H1 (cell line): ENCODE measurements around the gene BSG. TPM values are rescaled to one million over a fixed set of nuclear protein-coding genes. Genes with fewer than 3 reads are reported as not detected.
A peak's percentile ranks its signal among the peaks of the same experiment; 100 is the strongest.

Source experiments
- ASH2L ChIP-seq: fragments of 200-600, 300-600 bp; sonication (generic); IDR thresholded peaks from one replicate; pipeline ENCODE4 v1.7.1; 2017; ENCODE audit warnings: low read length
- BACH1 ChIP-seq: IDR thresholded peaks from 2 replicates; pipeline ENCODE4 v1.6.1; 2012; ENCODE audit warnings: low read length, improper control_type of control experiment
- CBX5 ChIP-seq: fragments of 300-800, 300-1000 bp; sonication (generic); IDR thresholded peaks from 2 replicates; pipeline ENCODE4 v1.7.1; 2016; ENCODE audit warnings: antibody characterized with exemption, low read length, low read depth
- CBX8 ChIP-seq: fragments of 300-800, 300-1000 bp; sonication (generic); IDR thresholded peaks from 2 replicates; pipeline ENCODE4 v1.7.1; 2016; ENCODE audit warnings: low read depth, low read length, borderline replicate concordance
- CHD2 ChIP-seq: IDR thresholded peaks from 2 replicates; pipeline ENCODE4 v1.6.1; 2012; ENCODE audit warnings: low read length, improper control_type of control experiment
- CTCF ChIP-seq, 3 experiments: IDR thresholded peaks; 1 replicate in 2 of 3; 2 replicates in 1 of 3; pipeline versions ENCODE4 v1.5.1 to v1.6.1; 2011; ENCODE audit warnings: low read length in 3 of 3, mild to moderate bottlenecking in 3 of 3, inconsistent platforms in 2 of 3, low read depth in 1 of 3, moderate library complexity in 1 of 3; ENCODE audit not compliant: insufficient read depth in 1 of 3; ENCODE audit errors: control extremely low read depth in 1 of 3
- HDAC2 ChIP-seq, 2 experiments: fragments of 300-600 bp in 1 of 2; sonication (generic) in 1 of 2; IDR thresholded peaks; 2 replicates each; pipeline ENCODE4 v1.6.1; 2011 to 2012; ENCODE audit warnings: low read depth in 2 of 2, low read length in 2 of 2, mild to moderate bottlenecking in 2 of 2, moderate library complexity in 2 of 2, borderline replicate concordance in 1 of 2, inconsistent platforms in 1 of 2
- NRF1 ChIP-seq: IDR thresholded peaks from 2 replicates; pipeline ENCODE4 v1.6.1; 2011; ENCODE audit warnings: mild to moderate bottlenecking, low read depth, low read length, improper control_type of control experiment
- PHF8 ChIP-seq: fragments of 200-600 bp; sonication (generic); conservative IDR thresholded peaks from 2 replicates; pipeline ENCODE4 v1.7.1; 2012; ENCODE audit warnings: low read depth, mild to moderate bottlenecking, inconsistent platforms, low read length, moderate library complexity
- POU5F1 ChIP-seq: IDR thresholded peaks from 2 replicates; pipeline ENCODE4 v1.6.1; 2011; ENCODE audit warnings: low read depth, mild to moderate bottlenecking, low read length, moderate library complexity
- RAD21 ChIP-seq, 2 experiments: IDR thresholded peaks in 1 of 2; conservative IDR thresholded peaks in 1 of 2; 2 replicates each; pipeline ENCODE4 v1.6.1; 2011; ENCODE audit warnings: low read depth in 2 of 2, low read length in 2 of 2, improper control_type of control experiment in 1 of 2, inconsistent platforms in 1 of 2, mild to moderate bottlenecking in 1 of 2, moderate library complexity in 1 of 2
- SP2 ChIP-seq: IDR thresholded peaks from 2 replicates; pipeline ENCODE4 v1.6.1; 2012; ENCODE audit warnings: mild to moderate bottlenecking, low read length, inconsistent platforms
- SUZ12 ChIP-seq: fragments of 200-600 bp; sonication (generic); IDR thresholded peaks from 2 replicates; pipeline ENCODE4 v1.6.1; 2012; ENCODE audit warnings: mild to moderate bottlenecking, inconsistent platforms, low read length, moderate library complexity, mixed read lengths
- TEAD4 ChIP-seq: IDR thresholded peaks from 2 replicates; pipeline ENCODE4 v1.6.1; 2012; ENCODE audit warnings: low read depth, low read length, inconsistent platforms, mixed read lengths
- USF2 ChIP-seq: IDR thresholded peaks from 2 replicates; pipeline ENCODE4 v1.6.1; 2011; ENCODE audit warnings: low read length, improper control_type of control experiment
- ZNF274 ChIP-seq: IDR thresholded peaks from 2 replicates; pipeline ENCODE4 v1.7.0; 2012; ENCODE audit warnings: low read length, borderline replicate concordance; ENCODE audit errors: extremely low read depth
- polyA plus RNA-seq, 7 experiments: library from polyadenylated mRNA; depleted of rRNA in 3 of 7; stranded (reverse) in 5 of 7; unstranded in 2 of 7; fragments of >200 nt in 5 of 7; fragments of 200-250 nt in 2 of 7; gene quantifications; 1 replicate in 5 of 7; 2 replicates in 1 of 7; 4 replicates in 1 of 7; pipeline versions ENCODE4 v1.2.1 to v1.2.3, GENCODE V29; 2011 to 2013; ENCODE audit warnings: missing spikeins in 2 of 7, mixed read lengths in 2 of 7
- total RNA-seq: library from RNA; stranded (reverse); fragmentation: NEBNext Ultra II Directional; extraction: Animal tissue kit (Norgen Biotek cat#: 25700); gene quantifications from 2 replicates; pipeline ENCODE4 v1.2.1, GENCODE V29; 2021

The BSG gene
- total and polyA plus RNA-seq, 2 of the 8 experiments (the other 6 are each of a cell fraction or from before 2014, with no cell fraction given): 726 to 1,055 TPM

DNA sequence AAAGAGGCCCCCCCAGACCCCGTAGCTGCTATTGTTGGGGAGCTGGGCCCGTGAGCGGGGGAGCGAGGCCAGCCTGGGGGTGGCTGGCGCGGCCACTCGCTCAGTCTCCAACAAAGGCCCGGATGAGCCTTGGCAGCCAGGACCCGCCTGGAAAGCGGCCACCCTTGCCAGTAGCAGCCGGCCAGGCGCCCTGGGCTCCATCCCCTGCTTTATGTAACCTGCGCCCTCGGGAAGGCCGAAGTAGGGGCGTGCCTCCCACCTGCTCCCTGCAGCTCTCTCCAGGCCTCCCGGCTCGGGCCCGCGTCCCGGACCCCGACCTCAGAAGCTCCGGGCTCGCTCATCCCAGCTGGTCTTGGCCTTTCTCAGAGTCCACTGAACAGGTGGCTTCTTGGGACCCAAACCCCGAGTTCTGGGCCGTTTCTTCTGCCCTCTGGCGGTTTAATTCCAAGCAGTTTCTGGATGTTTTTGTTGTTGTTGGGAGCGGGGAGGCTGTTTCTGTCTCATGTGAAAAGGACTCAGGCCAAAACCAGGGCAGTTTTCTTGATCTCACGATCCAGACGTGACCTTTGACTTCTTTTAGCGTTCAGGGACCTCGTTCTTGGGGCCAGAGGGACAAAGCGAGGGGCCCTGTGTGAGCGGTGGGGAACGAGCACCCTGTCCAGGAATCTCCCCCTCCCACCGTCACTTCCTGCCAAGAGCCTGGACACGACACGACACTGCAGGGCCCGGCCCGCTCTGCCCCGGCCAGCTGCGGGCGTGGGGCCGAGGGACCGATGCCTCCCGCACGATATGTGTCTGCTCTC lies 39.6 kb upstream of the BSG start (continued):
- TF ChIP-seq RAD21 (IDR thresholded peaks at IDR 0.05 in 1 of 2, conservative IDR thresholded peaks at IDR 0.05 in 1 of 2; ENCODE audit: low read depth in 2 of 2, low read length in 2 of 2): peak; percentile 25 to 37; a peak in 2 of 4 replicates
- TF ChIP-seq PHF8: no peak
- TF ChIP-seq CBX8: no peak
- no peak for TF ChIP-seq NRF1
- no peak for TF ChIP-seq ASH2L
- no peak for TF ChIP-seq BACH1
- no peak for TF ChIP-seq SUZ12
- TF ChIP-seq ZNF274: no peak
- TF ChIP-seq CTCF (IDR thresholded peaks at IDR 0.05; ENCODE audit: control extremely low read depth in 1 of 3, insufficient read depth in 1 of 3, low read depth in 1 of 3, low read length in 3 of 3): peak; percentile 30 to 70 (median 67)
- no peak for TF ChIP-seq TEAD4
- TF ChIP-seq POU5F1: no peak
- TF ChIP-seq SP2: no peak
- no peak for TF ChIP-seq CBX5
- TF ChIP-seq CHD2: no peak
- TF ChIP-seq HDAC2 (IDR thresholded peaks at IDR 0.05; ENCODE audit: borderline replicate concordance in 1 of 2, low read depth in 2 of 2, low read length in 2 of 2): no peak
- TF ChIP-seq USF2: no peak
